HEK293 (cell line): ENCODE results near the gene FSIP1.

Source experiments
- YY1 ChIP-seq: fragments of 450-650 bp; formaldehyde crosslinking; IDR thresholded peaks from 2 replicates; pipeline ENCODE4 v1.5.1; 2018; ENCODE audit warnings: missing biosample characterization, missing genetic modification characterization
- ZNF121 ChIP-seq: fragments of 450-650 bp; formaldehyde crosslinking; IDR thresholded peaks from 2 replicates; pipeline ENCODE4 v1.5.1; 2016; ENCODE audit warnings: missing biosample characterization, missing genetic modification characterization
- ZNF548 ChIP-seq: fragments of 450-650 bp; formaldehyde crosslinking; IDR thresholded peaks from 2 replicates; pipeline ENCODE4 v1.5.1; 2016; ENCODE audit warnings: missing biosample characterization, missing genetic modification characterization
- ZNF664 ChIP-seq: fragments of 450-650 bp; formaldehyde crosslinking; IDR thresholded peaks from 2 replicates; pipeline ENCODE4 v1.5.1; 2016; ENCODE audit warnings: missing biosample characterization, missing genetic modification characterization
- ZSCAN23 ChIP-seq: fragments of 450-650 bp; formaldehyde crosslinking; IDR thresholded peaks from 2 replicates; pipeline ENCODE4 v1.5.1; 2016; ENCODE audit warnings: missing biosample characterization, missing genetic modification characterization
- TF ChIP-seq, protein P1 (sequence below): fragments of 450-650 bp; formaldehyde crosslinking; IDR thresholded peaks from 2 replicates; pipeline ENCODE4 v1.5.1; 2016; ENCODE audit warnings: missing biosample characterization, missing genetic modification characterization
- TF ChIP-seq, protein P2 (sequence below): fragments of 450-650 bp; formaldehyde crosslinking; IDR thresholded peaks from 2 replicates; pipeline ENCODE4 v1.5.1; 2016; ENCODE audit warnings: missing biosample characterization, missing genetic modification characterization
- TF ChIP-seq, protein P3 (sequence below): fragments of 450-650 bp; formaldehyde crosslinking; IDR thresholded peaks from 2 replicates; pipeline ENCODE4 v1.5.1; 2017; ENCODE audit warnings: missing biosample characterization, missing genetic modification characterization
- TF ChIP-seq, protein P4 (sequence below): fragments of 450-650 bp; formaldehyde crosslinking; IDR thresholded peaks from 2 replicates; pipeline ENCODE4 v1.5.1; 2016; ENCODE audit warnings: missing biosample characterization, missing genetic modification characterization

DNA sequence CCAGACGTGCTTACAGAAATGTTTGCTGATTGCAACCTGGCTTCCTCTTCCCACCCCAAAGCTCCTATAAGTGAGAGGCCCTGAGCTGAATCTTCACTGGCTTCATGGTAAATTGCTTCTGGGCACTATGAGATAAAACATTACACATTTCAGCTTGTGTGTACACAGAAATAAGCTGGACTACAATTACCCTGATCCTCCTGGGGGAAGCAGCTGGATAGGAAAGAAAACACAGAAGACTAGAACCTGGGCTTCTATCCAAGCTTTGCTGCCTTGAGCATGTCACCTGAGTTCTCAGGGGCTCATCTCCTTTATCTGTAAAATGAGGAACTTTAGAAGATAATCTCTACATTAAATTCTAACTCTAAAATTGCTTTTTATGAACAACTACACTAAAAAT is 161.4 kb downstream of the FSIP1 start:
- TF ChIP-seq, protein P1, sequence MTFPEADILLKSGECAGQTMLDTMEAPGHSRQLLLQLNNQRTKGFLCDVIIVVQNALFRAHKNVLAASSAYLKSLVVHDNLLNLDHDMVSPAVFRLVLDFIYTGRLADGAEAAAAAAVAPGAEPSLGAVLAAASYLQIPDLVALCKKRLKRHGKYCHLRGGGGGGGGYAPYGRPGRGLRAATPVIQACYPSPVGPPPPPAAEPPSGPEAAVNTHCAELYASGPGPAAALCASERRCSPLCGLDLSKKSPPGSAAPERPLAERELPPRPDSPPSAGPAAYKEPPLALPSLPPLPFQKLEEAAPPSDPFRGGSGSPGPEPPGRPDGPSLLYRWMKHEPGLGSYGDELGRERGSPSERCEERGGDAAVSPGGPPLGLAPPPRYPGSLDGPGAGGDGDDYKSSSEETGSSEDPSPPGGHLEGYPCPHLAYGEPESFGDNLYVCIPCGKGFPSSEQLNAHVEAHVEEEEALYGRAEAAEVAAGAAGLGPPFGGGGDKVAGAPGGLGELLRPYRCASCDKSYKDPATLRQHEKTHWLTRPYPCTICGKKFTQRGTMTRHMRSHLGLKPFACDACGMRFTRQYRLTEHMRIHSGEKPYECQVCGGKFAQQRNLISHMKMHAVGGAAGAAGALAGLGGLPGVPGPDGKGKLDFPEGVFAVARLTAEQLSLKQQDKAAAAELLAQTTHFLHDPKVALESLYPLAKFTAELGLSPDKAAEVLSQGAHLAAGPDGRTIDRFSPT (tag by site-specific recombination), result no peak
- TF ChIP-seq, protein P2, sequence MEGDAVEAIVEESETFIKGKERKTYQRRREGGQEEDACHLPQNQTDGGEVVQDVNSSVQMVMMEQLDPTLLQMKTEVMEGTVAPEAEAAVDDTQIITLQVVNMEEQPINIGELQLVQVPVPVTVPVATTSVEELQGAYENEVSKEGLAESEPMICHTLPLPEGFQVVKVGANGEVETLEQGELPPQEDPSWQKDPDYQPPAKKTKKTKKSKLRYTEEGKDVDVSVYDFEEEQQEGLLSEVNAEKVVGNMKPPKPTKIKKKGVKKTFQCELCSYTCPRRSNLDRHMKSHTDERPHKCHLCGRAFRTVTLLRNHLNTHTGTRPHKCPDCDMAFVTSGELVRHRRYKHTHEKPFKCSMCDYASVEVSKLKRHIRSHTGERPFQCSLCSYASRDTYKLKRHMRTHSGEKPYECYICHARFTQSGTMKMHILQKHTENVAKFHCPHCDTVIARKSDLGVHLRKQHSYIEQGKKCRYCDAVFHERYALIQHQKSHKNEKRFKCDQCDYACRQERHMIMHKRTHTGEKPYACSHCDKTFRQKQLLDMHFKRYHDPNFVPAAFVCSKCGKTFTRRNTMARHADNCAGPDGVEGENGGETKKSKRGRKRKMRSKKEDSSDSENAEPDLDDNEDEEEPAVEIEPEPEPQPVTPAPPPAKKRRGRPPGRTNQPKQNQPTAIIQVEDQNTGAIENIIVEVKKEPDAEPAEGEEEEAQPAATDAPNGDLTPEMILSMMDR, result no peak
- TF ChIP-seq ZNF121 (no peak), ZNF664 (tag by site-specific recombination) (no peak), YY1 (tag by site-specific recombination) (no peak), ZSCAN23 (tag by site-specific recombination) (no peak), ZNF548 (no peak)
- TF ChIP-seq, protein P3, sequence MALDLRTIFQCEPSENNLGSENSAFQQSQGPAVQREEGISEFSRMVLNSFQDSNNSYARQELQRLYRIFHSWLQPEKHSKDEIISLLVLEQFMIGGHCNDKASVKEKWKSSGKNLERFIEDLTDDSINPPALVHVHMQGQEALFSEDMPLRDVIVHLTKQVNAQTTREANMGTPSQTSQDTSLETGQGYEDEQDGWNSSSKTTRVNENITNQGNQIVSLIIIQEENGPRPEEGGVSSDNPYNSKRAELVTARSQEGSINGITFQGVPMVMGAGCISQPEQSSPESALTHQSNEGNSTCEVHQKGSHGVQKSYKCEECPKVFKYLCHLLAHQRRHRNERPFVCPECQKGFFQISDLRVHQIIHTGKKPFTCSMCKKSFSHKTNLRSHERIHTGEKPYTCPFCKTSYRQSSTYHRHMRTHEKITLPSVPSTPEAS (tag by site-specific recombination), result no peak
- TF ChIP-seq, protein P4, sequence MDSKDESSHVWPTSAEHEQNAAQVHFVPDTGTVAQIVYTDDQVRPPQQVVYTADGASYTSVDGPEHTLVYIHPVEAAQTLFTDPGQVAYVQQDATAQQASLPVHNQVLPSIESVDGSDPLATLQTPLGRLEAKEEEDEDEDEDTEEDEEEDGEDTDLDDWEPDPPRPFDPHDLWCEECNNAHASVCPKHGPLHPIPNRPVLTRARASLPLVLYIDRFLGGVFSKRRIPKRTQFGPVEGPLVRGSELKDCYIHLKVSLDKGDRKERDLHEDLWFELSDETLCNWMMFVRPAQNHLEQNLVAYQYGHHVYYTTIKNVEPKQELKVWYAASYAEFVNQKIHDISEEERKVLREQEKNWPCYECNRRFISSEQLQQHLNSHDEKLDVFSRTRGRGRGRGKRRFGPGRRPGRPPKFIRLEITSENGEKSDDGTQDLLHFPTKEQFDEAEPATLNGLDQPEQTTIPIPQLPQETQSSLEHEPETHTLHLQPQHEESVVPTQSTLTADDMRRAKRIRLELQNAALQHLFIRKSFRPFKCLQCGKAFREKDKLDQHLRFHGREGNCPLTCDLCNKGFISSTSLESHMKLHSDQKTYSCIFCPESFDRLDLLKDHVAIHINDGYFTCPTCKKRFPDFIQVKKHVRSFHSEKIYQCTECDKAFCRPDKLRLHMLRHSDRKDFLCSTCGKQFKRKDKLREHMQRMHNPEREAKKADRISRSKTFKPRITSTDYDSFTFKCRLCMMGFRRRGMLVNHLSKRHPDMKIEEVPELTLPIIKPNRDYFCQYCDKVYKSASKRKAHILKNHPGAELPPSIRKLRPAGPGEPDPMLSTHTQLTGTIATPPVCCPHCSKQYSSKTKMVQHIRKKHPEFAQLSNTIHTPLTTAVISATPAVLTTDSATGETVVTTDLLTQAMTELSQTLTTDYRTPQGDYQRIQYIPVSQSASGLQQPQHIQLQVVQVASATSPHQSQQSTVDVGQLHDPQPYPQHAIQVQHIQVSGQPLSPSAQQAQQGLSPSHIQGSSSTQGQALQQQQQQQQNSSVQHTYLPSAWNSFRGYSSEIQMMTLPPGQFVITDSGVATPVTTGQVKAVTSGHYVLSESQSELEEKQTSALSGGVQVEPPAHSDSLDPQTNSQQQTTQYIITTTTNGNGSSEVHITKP, result no peak
